ENCODE results near the gene TWF2.
"Not testable (repeated sequence)": the region's sequence is repeated elsewhere in the genome, so short reads cannot be mapped to it uniquely, and the experiment has no call there.

The TWF2 gene

DNA sequence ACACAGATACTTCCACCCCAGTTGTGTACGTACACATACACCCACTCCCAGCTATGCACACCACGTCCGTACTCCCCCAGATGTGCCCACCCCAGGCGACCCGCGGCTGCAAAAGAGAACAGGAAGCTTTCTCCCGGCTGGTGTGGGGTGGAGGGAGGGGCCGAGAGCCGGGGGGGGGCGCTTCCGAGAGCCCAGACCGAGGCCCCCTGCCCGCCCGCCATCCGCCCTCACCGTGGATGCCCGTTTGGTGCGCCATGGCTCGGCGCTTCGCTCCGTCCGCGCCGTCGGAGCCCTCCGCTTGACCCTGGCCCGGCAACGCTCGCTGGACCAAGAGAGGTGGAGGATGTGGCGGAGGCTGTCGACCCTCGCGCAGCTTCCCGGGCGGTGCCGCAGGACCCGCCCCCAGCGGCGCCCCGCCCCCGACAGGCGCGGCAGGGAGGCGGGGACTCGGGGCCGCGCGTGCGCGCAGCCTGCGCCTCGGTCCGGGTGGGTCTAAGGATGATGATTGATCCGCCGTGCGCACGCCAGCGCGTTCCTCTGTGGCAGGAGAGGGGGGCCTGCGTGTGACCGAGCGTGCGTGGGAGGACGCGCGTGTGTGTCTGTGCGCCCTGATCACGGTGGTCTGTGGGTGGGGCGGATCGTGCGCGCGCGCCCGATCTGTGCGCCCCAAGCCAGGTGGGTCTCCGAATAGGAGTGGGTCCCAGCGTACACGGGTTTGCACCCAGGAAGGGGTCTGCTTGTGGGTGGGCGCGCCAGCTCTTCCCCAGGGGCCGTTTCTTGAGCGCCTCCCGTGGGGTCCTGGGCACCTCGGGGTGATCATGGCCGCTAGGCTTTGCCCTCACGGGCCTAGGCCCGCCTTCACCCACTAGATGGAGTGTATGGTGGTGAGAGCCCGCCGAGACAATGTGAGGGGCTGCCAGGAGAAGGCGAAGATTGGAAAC, at the start of gene TWF2:
TWF2 (minus strand) TSS at position 398 of the 941 bp plus-strand sequence; CDS start at position 256, 142 bp downstream.
- no peak for DNase-seq (ENCODE audit: extremely low read depth, low read depth)
- TF ChIP-seq, protein P1, sequence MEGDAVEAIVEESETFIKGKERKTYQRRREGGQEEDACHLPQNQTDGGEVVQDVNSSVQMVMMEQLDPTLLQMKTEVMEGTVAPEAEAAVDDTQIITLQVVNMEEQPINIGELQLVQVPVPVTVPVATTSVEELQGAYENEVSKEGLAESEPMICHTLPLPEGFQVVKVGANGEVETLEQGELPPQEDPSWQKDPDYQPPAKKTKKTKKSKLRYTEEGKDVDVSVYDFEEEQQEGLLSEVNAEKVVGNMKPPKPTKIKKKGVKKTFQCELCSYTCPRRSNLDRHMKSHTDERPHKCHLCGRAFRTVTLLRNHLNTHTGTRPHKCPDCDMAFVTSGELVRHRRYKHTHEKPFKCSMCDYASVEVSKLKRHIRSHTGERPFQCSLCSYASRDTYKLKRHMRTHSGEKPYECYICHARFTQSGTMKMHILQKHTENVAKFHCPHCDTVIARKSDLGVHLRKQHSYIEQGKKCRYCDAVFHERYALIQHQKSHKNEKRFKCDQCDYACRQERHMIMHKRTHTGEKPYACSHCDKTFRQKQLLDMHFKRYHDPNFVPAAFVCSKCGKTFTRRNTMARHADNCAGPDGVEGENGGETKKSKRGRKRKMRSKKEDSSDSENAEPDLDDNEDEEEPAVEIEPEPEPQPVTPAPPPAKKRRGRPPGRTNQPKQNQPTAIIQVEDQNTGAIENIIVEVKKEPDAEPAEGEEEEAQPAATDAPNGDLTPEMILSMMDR (IDR thresholded peaks at IDR 0.05; ENCODE audit: low read depth, low read length), result peak; percentile 36

DNA sequence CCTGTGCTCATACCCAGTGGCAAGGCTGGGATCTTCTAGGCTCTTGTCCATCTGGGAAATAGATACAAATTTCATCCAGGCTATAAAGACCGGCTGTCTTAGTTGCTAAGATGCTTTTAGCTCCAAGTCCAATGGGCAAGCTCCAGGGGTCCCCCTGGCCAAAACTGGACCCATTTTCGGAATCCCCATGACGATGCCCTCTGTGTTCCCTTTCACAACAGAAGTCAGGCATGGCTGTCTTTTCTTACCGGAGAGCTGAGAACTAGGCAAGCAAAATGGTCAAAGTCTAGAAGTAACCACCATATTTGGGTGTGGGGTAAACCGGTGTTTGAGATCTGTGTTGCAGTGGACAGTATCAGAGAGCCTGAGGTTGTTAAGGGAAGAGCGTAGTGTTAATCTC, 49.7 kb upstream of the TWF2 start:
- no peak for DNase-seq (ENCODE audit: extremely low read depth, low read depth)
- TF ChIP-seq, protein P1 (IDR thresholded peaks at IDR 0.05; ENCODE audit: low read depth, low read length), result no peak

DNA sequence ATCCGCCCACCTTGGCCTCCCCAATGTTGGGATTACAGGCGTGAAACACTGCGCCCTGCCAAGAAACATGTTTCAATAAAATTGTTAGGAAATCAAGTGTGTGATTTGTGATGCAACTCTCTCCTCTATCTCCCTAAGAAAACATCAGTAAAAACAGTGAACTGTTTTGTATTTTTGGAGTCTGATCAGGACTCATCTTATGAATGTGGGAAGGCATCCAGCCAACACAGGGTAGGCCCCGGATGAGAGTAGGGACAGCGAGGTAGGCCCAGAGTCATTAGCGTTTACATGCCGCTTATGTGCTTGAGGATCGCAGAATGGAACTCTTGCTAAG, 47.8 kb upstream of the TWF2 start:
- TF ChIP-seq, protein P1 (IDR thresholded peaks at IDR 0.05; ENCODE audit: low read depth, low read length), result no peak
- no peak for DNase-seq (ENCODE audit: extremely low read depth, low read depth)

DNA sequence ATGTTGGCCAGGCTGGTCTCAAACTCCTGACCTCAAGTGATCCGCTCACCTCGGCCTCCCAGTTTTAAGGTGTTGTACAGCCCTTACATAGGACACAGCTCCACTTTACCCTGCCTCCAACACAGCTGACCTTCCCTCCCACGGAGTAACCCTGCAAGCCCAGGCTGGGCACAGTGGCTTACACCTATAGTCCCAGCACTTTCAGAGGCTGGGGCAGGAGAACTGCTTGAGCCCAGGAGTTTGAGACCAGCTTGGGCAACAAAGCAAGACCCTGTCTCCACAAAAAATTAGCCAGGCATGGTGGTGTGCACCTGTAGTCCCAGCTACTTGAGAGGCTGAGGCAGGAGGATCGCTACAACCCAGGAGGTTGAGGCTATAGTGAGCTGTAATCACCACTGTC, 45.1 kb upstream of the TWF2 start:
- not testable (repeated sequence) for DNase-seq (ENCODE audit: extremely low read depth, low read depth)

DNA sequence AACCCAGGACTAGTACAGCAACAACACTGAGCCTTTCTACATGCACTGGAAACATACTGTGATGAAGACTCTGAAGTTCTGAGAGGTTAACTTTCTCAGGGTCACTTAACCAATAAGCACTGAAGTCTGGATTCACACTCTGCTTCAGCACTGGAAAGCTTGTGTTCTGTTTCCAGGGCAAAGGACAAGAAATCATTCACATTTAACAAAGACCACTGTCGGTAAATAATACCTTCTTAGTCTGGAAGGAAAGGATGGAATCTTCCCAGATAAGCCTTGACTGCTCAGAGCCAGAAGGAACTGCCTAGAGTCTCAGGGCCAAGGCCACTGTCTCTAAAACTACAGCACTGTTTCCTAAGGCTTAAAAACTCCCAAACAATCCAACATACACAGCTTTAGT, 44.3 kb upstream of the TWF2 start:
- TF ChIP-seq, protein P1 (IDR thresholded peaks at IDR 0.05; ENCODE audit: low read depth, low read length), result no peak
- no peak for DNase-seq (ENCODE audit: extremely low read depth, low read depth)

DNA sequence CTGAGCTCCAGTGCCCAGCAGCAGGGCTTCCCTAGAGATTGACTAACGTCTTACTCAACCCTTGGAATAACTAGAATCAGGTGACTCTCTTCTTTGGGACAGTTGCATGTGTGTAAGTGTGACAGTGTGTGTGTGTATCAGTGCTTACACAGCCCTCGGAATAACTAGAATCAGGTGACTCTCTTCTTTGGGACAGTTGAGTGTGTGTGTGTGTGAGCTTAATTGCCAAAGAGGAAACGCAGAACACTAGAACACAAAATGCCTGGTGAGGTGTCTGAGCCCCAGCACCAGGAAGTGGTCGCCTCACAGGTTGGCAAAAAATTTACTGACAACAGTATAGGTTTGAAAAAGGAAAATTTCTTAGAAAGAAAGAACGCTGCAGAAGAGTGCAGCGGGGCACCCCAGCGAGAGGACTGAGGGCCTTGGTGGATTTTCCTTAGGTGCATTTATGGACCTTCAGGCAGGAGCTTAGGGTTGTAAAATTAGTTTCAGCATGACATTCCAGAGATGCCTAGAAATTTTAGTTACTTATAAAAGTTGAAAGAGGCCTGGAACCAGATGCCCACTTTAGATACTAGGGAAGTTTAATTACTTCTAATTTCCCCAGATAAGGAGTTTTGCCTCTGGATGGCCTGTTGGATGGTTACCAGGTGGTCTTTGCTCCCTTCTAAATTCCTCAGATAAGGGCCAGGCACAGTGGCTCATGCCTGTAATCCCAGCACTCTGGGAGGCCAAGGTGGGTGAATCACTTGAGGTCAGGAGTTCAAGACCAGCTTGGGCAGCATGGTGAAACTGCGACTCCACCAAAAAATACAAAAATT, 43.2 kb upstream of the TWF2 start:
- no peak for DNase-seq (ENCODE audit: extremely low read depth, low read depth)
- TF ChIP-seq, protein P1 (IDR thresholded peaks at IDR 0.05; ENCODE audit: low read depth, low read length), result no peak

DNA sequence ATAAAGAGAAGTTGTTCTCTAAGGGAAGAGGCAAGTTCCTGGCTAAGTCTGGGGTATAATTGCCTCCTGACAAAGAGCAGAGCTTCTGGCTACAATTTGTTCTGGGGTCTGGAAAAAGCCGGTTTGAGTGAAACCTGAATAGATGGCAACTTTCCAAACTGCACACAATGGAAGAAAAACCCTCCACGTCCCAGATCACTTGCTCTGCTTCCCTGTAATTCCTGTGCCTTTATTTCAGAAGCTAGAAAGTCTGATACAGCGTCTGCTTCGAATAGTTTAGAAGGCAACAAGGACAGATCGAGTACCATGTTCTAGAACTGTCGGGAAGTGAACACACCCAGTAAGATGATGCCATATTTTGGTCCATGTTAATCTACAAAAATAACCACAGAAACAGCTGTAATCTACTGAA, 41.1 kb upstream of the TWF2 start:
- TF ChIP-seq, protein P1 (IDR thresholded peaks at IDR 0.05; ENCODE audit: low read depth, low read length), result no peak
- no peak for DNase-seq (ENCODE audit: extremely low read depth, low read depth)

Data from AG09319 (cell line).